DMS53 treated with DMSO at 0.1 percent for 48 hours (cell line): Measurements from ENCODE around the gene MTNR1A.
"Not testable (repeated sequence)": the region's sequence is repeated elsewhere in the genome, so short reads cannot be mapped to it uniquely, and the experiment has no call there.

Experiments
- DNase-seq: peaks from one replicate; lab custom pipeline; 2025; ENCODE audit not compliant: unreplicated experiment; lab: John Stamatoyannopoulos, UW

MTNR1A gene

DNA sequence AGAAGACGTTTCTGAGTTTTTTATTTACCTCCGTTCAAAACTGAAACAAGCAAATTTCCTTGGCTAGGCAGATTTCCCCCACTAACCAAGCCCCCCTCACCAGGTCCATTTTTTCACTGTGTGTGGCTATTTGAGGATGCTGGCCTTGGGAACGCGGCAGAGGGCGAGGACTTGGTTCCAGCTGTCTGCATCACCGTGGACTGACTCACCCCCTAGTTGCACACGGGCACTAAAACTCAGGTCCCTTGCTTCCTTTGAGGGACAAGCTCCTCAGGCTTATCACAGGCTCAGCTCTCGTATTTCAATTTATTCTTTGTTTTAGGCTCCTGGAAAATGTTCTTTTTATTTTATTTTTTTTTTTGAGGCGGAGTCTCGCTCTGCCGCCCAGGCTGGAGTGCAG, 8.4 kb upstream of the MTNR1A start:
- no peak for DNase-seq

DNA sequence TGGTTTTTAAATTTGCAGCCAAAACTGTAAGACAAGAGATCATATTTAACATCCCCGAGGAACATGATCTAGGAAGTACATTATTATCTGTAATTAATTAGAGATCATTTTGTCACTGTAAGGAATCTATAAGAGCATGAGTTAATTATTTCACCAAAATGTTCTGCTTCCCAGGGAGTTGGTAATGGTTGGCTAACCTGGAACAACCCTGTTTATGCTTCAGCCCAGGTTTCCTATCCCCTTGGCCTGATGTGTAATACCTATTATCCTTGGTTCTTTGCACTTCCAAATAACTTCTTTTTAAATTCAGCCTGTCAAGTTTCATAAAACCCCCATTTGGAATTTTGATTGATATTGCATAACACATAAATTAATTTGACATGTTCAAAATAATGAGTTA, 6.4 kb upstream of the MTNR1A start:
- DNase-seq = no peak

DNA sequence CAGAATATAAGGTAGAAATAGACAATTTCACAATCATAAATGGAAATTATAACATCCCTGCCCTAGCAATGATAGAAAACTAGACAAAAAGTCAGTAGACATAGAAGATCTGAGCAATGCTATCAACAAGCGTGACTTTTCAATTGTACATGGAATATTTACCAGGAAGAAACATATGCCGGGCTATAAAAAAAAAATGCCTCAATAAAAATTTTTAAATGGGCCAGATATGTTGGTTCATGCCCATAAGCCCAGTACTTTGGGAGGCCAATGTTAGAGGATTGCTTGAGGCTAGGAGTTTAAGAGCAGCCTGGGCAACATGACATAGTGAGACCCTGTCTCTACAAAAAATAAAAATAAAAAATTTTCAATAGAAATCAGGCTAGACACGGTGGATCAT, 5.3 kb upstream of the MTNR1A start:
- DNase-seq = no peak

DNA sequence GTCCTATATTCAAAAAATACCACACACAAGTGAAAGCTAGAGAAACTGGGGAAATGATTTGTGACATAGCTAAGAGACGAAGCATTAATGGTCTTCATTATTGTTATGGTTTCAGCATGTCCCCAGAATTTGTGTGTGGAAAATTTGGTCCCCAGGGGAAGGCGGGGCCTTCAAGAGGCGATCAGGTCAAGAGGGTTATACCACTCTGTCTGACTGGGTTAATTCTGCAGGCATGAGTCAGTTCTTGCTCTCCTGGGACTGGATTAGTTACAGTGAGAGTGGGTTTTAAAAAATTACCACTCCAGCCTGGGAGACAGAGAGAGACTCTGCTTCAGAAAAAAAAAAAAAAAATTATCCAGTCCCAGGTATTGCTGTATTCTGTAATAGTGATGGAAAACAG, 2.1 kb upstream of the MTNR1A start:
- DNase-seq = no peak

DNA sequence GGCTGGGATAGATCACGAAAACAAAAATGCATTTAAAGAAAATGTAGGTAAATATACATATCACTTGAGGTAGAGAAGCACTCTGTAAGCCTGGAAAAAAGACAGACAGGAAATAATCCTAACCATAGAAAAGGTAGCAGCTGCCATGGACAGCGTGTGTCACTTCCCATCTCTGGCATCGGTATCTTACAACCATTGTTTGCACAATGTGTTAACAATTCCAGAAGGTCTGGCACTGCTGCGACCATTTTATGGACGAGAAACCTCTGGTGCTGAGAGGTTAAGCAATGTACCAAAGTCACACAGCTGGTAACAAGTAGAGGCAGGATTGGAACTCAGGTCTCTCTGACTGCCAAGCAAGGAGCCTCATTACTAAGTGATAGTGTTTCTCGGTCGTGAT, 1.7 kb upstream of the MTNR1A start:
- peak; percentile 15 for DNase-seq

DNA sequence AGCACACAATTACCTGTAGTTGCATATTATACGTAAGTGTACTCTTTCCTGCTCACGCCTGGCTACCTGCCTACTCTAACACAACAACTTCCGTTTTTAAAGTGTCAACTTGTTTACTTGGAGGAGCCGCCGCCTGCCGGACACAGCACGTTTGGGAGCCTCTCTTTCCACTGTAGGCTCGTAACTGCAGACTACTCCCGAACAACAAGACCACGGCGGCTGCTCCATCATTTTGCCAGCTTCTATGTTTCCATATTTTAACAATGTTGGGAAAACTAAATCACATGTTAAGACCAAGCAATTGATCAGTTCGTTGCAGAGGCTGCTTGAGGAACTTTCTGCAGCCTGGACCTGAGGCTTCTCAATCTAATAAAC, 841 bp downstream of the MTNR1A start:
- peak; percentile 59 for DNase-seq

DNA sequence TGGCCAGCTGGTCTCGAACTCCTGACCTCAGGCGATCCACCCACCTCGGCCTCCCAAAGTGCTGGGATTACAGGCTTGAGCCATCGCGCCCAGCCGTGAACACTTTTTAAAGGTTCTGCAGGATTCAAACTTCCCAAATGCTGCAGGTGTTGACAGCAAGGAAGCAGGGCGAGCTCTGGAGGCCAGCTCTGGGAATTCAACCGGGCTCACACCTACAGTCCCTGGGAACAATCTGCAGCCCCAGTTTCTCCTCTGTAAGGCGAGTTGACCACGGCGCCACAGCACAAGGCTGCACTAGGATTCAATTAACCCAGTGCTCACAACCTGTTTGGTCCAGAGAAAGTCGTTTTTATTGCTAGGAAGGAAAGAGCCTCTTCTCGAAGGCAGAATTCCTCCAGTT, 1.6 kb downstream of the MTNR1A start:
- DNase-seq = no peak

DNA sequence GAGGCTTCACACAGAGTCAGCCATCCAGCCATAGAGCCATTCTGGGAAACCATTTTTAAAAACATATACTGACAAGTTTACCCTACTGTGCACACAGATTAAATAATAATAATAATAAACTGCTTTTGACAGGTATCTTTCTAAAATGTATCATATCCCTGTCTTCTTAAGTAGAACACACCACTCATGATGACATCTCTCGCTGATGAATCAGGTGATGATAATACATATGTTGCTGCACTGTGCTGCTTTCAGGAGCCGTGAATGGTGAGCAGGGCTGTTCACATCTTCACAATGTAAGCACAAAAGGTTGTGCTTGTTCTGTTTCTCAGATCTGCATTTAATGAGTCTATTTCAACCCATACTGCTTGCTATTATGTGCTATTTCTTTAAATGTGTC, 3.5 kb downstream of the MTNR1A start:
- no peak for DNase-seq

DNA sequence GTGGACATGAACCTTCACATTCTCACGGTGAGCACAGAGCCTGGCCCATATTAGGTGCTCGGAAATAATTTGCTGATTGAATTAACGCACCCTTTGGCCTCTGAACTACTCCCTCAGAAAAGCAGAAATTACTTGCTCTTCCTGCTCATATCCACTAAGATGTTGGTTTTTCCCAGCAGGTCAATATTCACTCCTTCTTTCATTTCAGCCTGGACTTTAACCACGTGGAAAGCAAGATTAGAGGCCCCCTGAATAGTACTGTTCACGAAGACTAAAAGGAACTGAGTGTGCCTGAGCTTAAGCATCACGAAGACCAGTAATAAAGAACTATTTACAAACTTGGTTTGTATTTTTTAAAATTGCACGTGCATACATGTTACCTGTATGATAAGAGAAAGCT, 9.9 kb downstream of the MTNR1A start:
- no peak for DNase-seq

DNA sequence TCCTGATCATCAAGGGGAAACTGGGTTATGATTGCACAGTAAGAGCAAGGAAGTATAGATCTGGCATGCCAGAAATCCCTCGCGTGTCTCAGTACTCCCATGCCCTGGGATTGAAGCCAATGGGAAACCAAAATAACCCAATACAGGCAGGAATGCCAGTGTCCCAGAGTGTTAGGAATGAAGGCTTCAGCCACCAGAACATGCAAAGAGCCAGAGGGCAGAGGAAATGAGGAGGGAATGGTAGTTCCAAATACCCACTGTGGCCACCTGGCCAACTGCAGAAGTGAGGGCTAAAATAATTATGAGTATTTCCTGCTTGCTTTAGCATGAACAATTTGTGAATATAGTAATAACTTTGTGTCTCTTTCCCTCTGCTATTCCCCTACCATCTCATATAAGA, 12.2 kb downstream of the MTNR1A start:
- DNase-seq = no peak

DNA sequence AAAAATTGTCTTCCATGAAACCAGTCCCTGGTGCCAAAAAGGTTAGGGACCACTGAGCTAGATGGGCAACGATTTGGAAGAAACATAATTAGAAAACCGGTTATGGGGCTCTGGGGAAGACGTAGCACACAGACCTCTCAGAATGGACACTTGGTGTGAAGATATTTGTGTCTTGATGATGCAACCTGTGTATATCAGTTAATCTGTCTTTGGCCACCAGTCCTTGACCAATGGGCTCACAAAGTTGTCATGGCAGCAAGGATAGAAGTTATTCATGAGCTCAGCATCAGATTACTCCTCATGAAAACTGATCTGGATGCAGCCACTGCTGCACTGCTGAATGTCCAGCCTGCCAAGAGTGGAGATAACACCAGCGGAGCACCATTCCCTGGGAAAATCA, 13.6 kb downstream of the MTNR1A start:
- DNase-seq = no peak

DNA sequence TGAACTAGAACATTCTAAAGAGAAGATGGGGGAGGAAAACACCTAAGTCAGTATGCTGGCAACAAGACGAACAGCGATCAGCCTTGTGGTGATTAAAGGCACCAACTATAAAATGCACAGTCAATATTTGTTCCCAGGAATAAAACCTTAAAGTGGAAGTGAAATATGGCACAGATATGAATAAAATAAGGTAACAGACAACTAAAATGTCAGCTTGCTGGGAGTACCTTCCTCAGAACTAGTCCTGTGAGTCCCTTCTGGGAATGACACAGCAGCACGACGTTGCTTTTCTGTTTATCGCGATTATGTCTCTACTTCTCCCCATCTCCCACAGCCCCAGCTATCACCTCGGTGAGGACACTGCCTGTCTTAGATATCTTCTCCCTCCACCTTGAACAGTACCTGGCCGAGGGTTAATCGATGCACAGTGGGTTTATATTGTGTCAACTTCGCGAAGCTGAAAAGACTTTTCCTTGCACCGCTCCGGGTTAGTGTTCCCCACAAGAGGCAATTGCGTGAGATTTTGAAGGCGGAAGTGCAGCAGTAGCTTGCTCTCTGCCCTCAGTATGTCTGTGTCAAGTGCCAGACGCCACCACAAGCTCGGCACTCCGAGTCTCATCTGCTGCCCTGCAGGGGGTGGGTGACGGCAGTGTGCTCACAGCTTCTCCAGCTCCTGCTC, 17.4 kb downstream of the MTNR1A start:
- DNase-seq = no peak

DNA sequence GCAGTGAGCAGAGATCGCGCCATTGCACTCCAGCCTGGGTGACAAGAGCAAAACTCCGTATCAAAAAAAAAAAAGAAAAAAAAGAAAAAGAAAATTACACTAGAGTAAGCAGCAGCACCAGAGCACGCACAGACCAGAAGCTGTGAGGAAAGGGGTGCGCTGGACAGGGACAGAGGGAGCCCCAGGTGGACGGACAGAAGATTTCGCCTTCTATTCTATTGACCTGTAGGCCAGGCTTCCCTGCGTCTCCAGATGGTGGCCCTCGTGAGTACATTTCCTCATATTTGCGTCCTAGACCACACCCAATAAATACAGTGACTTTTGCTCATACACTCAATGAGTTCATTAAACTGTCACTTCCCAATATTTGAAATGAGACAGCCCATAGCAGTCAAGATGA, 19.1 kb downstream of the MTNR1A start:
- DNase-seq = no peak

DNA sequence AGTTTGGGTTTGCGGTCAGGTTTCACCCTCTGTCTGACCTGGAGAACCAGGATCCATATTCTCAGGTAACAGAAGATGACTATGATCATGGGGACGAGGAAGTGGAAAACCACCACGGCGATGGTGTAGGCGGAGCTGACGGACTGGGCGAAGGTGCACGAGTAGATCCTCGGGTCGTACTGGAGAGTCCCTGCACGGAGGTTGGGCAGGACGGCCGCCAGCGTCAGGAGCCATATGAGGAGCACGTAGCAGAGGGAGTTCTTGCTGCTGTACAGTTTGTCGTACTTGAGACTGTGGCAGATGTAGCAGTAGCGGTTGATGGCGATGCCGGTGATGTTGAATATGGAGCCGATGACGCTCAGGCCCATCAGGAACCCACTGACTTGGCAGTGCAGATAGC, 21.3 kb downstream of the MTNR1A start:
- DNase-seq = no peak

DNA sequence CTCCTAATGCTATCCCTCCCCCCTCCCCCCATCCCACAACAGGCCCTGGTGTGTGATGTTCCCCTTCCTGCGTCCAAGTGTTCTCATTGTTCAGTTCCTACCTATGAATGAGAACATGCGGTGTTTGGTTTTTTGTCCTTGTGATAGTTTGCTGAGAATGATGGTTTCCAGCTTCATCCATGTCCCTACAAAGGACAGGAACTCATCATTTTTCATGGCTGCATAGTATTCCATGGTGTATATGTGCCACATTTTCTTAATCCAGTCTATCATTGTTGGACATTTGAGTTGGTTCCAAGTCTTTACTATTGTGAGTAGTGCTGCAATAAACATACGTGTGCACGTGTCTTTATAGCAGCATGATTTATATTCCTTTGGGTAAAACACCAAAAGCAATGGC, 31.4 kb downstream of the MTNR1A start:
- DNase-seq = not testable (repeated sequence)

DNA sequence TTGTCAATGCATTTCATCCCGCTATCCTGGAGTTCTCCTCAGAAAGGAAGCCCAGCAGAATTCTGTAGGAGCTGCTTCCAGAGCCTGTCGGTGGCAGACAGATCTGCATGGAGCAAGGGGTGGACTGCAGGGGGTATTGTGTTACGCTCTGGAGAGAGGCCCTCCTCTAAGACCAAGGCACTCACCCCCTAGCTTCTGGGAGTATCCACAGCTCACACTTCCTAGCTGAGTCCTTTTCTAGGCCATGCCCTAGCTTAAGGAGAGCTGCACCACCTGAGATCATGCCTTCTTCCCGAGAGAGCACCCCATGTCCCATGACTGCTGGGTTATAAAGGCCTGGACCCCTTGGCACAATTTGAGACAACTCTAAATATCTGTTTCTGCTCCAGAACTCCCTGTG, 39.1 kb downstream of the MTNR1A start:
- DNase-seq = no peak

DNA sequence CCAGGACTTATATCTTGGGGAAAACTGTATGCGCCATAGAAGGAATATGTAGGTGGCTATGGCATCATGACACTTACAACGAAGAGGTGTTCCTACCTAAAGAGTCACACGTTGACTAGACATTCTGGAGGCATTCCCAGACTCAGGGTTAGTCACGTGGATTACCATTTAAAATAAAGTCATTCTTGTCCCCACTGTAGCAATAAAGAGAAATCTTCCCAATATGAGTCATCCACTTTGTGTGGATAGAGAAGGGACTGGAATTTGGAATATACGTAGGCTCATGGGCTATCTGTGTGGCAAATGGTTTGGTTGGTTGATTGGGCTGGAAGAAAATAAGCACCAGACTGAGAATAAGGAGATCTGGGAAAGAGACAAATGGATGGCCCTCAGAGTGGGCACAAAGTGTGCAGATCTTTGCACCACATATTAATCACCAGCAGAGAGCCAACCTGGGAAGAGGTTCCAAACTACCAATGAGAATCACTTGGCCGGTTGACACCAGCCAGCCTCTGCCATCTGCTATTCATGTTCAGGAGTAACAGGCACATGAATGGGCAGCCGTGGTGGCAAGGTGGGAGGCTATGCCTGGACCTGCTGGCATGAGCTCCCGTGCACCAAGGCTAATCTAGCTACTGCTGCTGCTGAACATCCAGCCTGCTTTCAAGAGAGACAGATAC, 41.0 kb downstream of the MTNR1A start:
- no peak for DNase-seq

DNA sequence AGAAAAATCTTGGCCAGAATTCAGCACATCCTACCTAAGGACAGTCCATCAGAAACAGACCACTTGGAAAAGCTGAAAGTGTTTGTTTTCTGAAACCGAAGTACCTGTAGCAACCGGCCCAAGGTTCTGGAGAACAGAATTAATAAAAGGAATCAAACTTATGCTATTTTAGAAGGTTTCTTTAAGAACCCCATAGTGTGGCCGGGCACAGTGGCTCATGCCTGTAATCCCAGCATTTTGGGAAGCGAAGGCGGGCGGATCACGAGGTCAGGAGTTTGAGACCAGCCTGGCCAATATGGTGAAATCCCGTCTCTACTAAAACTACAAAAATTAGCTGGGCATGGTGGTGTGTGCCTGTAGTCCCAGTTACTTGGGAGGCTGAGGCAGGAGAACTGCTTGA, 50.6 kb downstream of the MTNR1A start:
- not testable (repeated sequence) for DNase-seq

DNA sequence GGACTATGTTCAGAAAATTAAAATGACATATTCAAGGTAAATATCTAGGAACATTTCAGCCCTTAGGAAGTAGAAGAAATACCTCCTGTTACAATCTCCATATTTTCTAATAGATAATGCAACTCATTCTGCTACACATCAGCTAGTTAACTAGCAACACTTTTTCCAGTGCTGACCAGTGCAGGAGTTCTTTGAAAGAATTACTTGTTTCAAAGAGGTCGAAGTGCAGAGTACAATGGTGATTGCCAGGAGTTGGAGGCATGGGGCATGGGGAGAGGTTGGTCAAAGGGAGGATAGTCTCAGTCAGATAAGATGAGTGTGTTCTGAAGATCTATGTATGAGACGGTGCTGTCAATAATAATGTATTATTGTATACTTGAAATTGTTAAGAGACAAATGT, 53.1 kb downstream of the MTNR1A start:
- DNase-seq = no peak

DNA sequence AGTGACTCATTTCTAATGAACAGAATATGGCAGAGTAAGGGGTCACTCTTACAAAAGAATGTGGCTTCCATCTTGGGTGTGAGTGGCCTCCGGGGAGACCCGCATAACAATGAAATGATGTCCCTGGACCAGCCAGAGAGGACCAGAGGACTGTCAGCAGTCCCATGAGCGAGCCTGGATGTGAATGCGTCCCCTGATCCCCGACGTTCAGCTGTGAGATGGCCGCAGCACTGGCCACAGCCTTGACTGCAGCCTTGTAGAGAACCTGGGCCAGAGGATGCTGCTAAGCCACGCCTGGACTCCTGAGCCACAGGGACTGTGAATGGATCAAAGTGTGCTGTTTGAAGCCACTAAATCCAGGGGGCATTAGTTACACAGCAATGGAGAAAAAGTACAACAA, 53.8 kb downstream of the MTNR1A start:
- DNase-seq = no peak

DNA sequence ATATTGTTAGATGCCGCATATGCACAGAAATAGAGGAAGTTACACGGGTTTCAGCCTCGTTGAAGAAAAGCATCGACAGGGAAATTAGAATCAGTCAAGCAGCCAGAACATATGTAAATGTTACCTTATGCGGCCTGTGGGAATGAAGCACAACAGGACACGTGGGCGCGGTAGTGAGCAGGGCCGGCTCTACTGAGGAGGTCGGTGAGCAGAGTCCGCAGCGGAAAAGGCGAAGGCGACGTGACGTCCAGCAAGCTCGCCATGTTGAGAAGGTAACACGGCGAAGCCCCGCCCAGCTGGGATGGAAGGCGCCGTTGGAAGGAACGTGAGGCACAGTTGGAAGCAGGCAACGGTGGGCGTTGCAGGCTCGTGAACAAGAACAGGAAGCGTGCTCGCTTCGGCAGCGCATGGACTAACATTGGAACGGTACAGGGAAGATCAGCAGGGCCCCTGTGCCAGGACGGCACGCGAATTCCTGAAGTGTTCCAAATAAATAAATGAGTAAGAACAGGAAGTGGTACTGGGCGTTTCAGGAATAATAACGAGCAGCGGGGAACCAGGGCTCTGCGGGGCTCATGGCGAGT, 54.6 kb downstream of the MTNR1A start:
- DNase-seq = peak; percentile 52

DNA sequence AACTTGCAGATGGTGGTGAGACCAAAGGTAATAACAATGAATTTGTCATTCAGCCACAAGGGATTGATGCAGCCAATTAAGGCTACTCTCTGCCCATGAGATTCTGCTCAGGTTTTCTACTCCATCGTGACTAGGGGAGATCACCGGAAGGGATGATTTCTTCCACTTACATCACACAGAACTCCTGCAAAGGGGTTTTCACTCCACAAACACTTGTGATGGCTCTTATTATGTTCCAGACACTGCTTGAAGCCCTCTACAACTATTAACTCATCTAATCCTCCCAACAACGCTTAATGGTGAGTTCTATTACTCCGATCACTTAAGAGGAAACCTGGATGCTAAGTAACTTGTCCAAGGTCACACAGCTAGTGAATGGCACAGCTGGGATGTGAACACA, 55.9 kb downstream of the MTNR1A start:
- no peak for DNase-seq

DNA sequence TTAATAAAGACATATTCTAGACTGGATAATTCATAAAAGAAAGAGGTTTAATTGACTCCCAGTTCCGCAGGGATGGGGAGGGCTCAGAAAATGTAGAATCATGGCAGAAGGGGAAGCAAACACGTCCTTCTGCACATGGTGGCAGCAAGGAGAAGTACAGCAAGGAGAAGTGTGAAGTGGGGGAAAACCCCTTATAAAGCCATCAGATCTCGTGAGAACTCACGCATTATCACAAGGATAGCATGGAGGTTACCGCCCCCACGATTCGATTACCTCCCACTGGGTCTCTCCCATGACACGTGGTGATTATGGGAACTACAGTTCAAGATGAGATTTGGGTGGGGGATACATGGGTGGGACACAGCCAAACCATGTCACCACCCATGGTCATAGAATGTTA, 58.3 kb downstream of the MTNR1A start:
- DNase-seq = no peak
